ENCODE measurements around the gene DISP2. TPM values are rescaled to one million over a fixed set of nuclear protein-coding genes. Genes with fewer than 3 reads are reported as not detected.

Gene DISP2
- total RNA-seq, 3 donors from 2014 or later = under 0.01 to 0.88 (median under 0.01) TPM

DNA sequence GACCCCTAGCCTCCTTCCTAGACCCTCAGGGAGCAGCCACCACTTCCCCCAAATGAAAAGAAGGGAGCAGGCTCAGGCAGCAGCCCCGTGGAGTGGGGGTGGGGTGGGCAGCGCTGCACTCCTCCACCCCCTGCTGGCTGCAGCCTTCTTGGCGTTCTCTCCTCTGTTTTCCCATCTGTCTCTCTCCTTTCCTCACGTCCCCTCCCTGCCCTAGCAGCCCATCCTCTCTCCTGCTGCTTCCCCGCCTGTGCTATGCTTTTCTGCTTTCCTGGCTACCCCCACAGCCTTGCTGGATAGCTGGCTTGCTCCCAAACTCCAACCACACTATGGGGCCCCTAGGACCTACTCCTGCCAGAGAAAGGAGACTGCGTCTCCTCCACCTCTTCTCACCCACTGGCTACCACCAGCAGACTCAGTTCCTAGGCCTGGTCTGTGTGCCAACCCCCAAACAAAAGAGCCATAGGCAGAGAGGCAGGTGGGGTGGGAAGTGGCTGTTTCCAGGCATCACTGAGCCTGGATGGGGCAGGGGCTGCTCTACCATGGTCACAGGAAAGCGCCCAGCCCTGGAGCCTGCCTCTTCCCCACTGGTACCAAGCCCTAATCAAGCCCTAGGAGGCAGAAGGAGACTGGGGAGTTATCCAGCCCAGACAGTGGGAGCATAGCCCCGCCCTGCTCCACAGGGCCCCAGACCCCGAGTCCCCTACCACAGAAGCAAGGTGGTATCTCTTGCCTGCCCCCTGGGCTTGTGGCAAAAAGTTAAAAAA lies 3.4 kb upstream of the DISP2 start:
- no peaks in the 10 kb centered on the region for H3K9me3 ChIP-seq
- intact Hi-C loops (cut with DNase I; ENCODE audit: low total_unique reads) = no loop called here
- H3K27ac ChIP-seq = no peak overlapping the region
- TF ChIP-seq POLR2A (IDR thresholded peaks at IDR 0.05) (no peak), POLR2AphosphoS5 (IDR thresholded peaks at IDR 0.05) (no peak)
- TF ChIP-seq, protein P1, sequence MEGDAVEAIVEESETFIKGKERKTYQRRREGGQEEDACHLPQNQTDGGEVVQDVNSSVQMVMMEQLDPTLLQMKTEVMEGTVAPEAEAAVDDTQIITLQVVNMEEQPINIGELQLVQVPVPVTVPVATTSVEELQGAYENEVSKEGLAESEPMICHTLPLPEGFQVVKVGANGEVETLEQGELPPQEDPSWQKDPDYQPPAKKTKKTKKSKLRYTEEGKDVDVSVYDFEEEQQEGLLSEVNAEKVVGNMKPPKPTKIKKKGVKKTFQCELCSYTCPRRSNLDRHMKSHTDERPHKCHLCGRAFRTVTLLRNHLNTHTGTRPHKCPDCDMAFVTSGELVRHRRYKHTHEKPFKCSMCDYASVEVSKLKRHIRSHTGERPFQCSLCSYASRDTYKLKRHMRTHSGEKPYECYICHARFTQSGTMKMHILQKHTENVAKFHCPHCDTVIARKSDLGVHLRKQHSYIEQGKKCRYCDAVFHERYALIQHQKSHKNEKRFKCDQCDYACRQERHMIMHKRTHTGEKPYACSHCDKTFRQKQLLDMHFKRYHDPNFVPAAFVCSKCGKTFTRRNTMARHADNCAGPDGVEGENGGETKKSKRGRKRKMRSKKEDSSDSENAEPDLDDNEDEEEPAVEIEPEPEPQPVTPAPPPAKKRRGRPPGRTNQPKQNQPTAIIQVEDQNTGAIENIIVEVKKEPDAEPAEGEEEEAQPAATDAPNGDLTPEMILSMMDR (IDR thresholded peaks at IDR 0.05) = no peak
- no peak overlapping the region for H3K4me3 ChIP-seq
- no peaks in the 10 kb centered on the region for H3K36me3 ChIP-seq
- peaks cover 4 to 6% of the 10 kb centered on the region in 2 donors for H3K4me1 ChIP-seq
- no peaks in the 10 kb centered on the region for H3K27me3 ChIP-seq
- no peak for DNase-seq (ENCODE audit: low spot score in 2 of 2)

DNA sequence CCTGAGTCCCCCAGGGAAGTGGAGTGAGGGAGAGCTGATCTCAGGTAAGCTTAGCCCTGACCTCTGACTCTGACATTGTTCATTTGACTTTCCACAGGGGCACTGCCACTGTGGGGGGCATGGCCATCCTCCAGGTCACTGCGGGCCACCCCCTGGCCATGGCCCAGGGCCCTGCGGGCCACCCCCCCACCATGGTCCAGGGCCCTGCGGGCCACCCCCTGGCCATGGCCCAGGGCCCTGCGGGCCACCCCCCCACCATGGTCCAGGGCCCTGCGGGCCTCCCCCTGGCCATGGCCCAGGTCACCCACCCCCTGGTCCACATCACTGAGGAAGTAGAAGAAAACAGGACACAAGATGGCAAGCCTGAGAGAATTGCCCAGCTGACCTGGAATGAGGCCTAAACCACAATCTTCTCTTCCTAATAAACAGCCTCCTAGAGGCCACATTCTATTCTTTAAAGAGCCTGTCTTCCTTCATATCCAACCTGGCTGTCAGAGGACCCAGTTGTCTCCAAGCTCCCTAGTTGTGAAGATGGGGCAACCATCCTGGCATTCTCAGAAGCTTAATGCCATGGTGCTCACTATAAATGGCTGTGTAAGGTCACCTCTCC lies 1.9 kb upstream of the DISP2 start:
- H3K4me3 ChIP-seq = no peak overlapping the region
- H3K4me1 ChIP-seq = peaks cover 4 to 6% of the 10 kb centered on the region in 2 donors
- H3K27me3 ChIP-seq = no peaks in the 10 kb centered on the region
- H3K36me3 ChIP-seq = no peaks in the 10 kb centered on the region
- TF ChIP-seq POLR2AphosphoS5 (IDR thresholded peaks at IDR 0.05) = no peak
- TF ChIP-seq POLR2A (IDR thresholded peaks at IDR 0.05) = no peak
- TF ChIP-seq, protein P1 (IDR thresholded peaks at IDR 0.05) = no peak
- H3K9me3 ChIP-seq = no peaks in the 10 kb centered on the region
- intact Hi-C loops (cut with DNase I; ENCODE audit: low total_unique reads) = no loop called here
- H3K27ac ChIP-seq = no peak overlapping the region
- DNase-seq (ENCODE audit: low spot score in 2 of 2) = no peak

DNA sequence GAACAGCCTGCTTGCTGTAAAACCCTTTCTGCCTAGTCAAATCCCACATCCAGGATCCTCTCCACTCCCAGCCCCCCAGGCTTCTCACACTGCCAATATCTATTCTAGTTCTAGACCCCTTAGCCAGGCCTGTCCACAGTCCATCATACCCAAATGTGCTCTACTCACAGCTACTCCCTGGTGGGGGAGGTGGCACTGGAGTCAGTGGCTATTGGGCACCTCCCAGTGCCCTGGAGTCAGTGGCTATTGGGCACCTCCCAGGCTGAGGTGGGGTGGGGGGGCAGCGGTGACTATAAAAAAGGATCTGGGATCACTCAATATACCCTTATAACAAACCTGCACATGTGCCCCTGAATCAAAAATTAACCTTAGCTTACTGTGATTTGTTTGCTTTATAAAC lies 773 bp upstream of the DISP2 start:
- Histone ChIP-seq H3K27me3 (no peaks in the 10 kb centered on the region), H3K36me3 (no peaks in the 10 kb centered on the region), H3K9me3 (no peaks in the 10 kb centered on the region), H3K27ac (no peak overlapping the region), H3K4me1 (peaks cover 4 to 6% of the 10 kb centered on the region in 2 donors), H3K4me3 (peak overlapping the region in 1 of 3 donors; percentile 49)
- DNase-seq (ENCODE audit: low spot score in 2 of 2) = no peak
- TF ChIP-seq POLR2A (IDR thresholded peaks at IDR 0.05) (no peak), POLR2AphosphoS5 (IDR thresholded peaks at IDR 0.05) (no peak)
- TF ChIP-seq, protein P1 (IDR thresholded peaks at IDR 0.05) = no peak
- intact Hi-C loops (cut with DNase I; ENCODE audit: low total_unique reads) = no loop called here

DNA sequence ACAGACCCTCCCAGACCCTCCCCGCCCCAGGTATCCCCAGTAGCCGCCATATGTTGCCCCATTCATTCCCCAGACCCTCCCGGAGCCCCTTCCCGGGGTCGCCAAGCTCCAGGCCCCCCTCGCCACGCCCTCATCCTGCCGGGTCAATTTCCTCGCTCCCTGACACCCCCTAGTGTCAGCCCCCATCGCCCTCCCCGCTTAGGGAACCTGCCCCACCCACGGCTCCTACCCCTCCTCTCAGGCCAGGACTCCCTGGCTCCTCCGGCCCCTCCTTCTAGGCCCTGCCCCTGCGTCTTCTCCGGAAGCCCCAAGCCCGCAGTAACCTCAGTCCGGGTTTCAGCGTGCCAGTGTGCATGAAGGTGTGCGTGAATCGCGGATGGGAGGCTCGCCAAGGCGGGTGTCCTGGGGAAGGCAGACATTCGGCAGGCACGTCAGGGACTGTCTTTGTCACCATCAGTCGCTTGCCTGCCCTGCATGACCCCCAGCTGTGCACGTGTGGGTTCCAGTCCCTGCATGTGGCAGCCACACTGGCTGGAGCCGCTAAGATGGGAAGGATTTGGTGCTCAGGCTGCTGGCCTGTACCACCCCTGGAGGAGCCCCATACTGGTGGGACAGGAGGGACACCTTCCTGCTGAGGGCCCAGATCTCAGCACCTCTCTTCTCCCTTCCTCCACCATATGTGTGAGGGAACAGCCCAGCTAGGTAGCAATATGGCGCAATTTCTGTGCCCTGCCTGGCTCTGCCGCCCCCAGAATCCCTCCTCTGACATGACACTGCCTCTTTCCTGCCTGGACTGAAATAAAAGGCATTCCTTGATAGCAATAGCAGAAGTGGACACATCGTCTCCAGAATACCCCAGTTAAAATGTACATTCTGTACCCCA lies 693 bp downstream of the DISP2 start:
- H3K9me3 ChIP-seq = no peaks in the 10 kb centered on the region
- H3K27me3 ChIP-seq = no peaks in the 10 kb centered on the region
- intact Hi-C loops (cut with DNase I; ENCODE audit: low total_unique reads) = no loop called here
- no peak overlapping the region for H3K27ac ChIP-seq
- H3K4me1 ChIP-seq = peaks cover 4 to 6% of the 10 kb centered on the region in 2 donors
- H3K36me3 ChIP-seq = no peaks in the 10 kb centered on the region
- peak overlapping the region; percentile 34 to 67 (median 49) for H3K4me3 ChIP-seq
- no peak for DNase-seq (ENCODE audit: low spot score in 2 of 2)
- TF ChIP-seq POLR2AphosphoS5 (IDR thresholded peaks at IDR 0.05) (no peak), POLR2A (IDR thresholded peaks at IDR 0.05) (no peak)
- TF ChIP-seq, protein P1 (IDR thresholded peaks at IDR 0.05) = no peak

Measured in breast epithelium (tissue), 4 donors.